Fibroblast of mammary gland (primary cell): Measurements from ENCODE around the gene NINL.

Experiments
- DNase-seq: peaks from one replicate; pipeline ENCODE4 v3.0.0-alpha.2; 2010; ENCODE audit warnings: low read depth
- H3K4me3 ChIP-seq: 2 replicates; pipeline ENCODE4 v1.5.1; 2011; ENCODE audit warnings: low read depth, mild to moderate bottlenecking, low read length, moderate library complexity; ENCODE audit not compliant: control insufficient read depth
- TF ChIP-seq, protein P1 (sequence below): conservative IDR thresholded peaks from 2 replicates; pipeline ENCODE4 v1.5.1; 2011; ENCODE audit warnings: low read depth, low read length, inconsistent platforms; ENCODE audit not compliant: control insufficient read depth, insufficient read depth

The NINL gene

DNA sequence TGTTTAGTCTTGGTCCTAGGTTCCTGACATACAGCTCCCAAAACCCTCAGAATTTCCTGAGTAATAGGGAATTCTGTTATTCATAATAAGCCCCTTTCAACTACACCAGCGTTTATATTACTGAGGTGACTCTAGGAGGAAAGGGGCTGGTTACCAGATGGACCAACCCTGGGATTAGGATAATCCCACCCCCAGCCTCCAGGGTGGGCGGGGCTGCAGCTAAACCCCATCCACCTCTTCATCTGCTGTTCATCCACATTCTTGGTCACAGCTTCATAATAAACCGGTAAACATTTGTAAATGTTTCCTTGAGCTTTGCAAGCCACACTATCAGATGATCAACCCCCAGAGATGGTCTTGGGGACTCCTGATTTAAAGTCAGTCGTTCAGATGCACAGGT, 38.3 kb downstream of the NINL start:
- no peak for DNase-seq
- TF ChIP-seq, protein P1, sequence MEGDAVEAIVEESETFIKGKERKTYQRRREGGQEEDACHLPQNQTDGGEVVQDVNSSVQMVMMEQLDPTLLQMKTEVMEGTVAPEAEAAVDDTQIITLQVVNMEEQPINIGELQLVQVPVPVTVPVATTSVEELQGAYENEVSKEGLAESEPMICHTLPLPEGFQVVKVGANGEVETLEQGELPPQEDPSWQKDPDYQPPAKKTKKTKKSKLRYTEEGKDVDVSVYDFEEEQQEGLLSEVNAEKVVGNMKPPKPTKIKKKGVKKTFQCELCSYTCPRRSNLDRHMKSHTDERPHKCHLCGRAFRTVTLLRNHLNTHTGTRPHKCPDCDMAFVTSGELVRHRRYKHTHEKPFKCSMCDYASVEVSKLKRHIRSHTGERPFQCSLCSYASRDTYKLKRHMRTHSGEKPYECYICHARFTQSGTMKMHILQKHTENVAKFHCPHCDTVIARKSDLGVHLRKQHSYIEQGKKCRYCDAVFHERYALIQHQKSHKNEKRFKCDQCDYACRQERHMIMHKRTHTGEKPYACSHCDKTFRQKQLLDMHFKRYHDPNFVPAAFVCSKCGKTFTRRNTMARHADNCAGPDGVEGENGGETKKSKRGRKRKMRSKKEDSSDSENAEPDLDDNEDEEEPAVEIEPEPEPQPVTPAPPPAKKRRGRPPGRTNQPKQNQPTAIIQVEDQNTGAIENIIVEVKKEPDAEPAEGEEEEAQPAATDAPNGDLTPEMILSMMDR: no peak
- H3K4me3 ChIP-seq: no peak overlapping the region

DNA sequence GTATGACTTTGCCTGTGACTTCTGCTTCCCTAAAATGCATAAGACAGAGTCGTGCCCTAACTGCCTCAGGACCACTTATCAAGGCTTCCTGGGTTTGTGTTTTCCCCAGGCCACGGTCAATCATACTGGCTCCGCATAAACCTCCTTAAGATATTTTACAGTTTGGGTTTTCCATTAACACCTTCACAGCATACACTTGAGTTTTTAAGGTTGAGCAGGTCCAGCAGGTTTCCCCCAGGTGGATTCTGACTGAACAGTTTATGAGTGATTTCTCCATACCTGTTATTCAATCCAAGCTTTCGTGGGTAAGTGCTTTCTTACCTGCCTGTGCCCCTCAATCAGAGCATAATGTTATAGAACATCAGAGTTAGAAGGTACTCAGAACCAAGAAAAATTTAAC, 39.3 kb downstream of the NINL start:
- no peak for DNase-seq
- TF ChIP-seq, protein P1: no peak
- no peak overlapping the region for H3K4me3 ChIP-seq

DNA sequence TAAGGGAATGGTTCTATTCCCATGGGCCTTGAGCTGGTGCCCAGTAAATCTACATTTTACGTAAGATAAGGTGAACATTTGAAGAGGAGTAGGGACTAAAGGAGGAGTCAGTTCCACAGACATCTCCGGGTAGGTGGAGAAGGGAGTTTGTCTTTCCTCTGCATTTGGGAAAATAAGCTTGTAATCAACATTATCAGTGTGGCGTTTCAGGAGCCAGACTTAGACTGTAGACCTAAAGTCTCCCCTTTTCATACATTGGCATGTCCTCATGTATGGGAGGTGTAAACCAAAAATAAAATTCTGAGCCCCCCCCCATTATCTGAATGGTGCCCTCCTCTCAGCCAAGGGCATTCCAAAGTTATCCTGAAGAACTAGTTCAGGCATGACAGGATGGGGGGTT, 40.2 kb downstream of the NINL start:
- H3K4me3 ChIP-seq: no peak overlapping the region
- no peak for DNase-seq
- TF ChIP-seq, protein P1: no peak

DNA sequence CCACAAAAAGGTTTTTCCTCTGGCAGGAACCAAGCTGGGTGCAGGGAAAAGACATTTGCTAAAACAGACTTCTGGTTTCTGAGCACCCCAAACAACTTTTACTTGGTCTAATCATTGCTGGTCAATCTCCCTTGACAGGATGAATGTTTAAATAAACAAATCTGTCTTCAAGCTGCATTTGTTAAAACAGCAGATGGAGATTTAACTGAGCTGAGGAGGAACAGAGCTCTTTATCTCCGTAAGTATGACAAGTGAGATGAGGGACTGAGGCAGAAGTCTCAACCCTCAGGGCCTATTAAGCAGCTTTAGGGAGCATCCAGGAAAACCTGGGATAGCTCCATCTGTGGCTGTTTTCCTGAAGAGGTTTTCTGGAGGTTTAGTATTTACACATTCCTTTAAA, 40.6 kb downstream of the NINL start:
- TF ChIP-seq, protein P1: no peak
- no peak for DNase-seq

DNA sequence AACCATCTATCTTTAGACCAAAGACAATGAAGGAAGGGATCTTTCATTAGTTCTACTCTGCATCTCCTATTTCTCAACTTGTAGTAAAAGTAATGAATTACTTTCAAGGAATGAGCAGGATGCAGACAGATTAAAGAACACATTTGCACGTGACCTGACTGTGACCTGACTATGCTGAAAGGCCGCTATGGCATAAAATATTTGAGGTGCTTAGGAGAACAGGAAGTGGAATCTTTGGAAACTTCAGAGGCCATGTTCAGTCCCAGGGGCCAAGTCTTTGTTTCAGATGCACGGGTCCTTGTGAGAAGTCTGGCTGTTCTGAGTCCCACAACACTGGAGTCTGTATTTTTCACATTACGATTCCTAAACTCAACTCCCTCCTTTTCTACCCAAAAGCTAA, 41.0 kb downstream of the NINL start:
- TF ChIP-seq, protein P1: no peak
- H3K4me3 ChIP-seq: no peak overlapping the region
- no peak for DNase-seq

More for the DNA sequence above, 40.6 kb downstream of the NINL start:
- no peak overlapping the region for H3K4me3 ChIP-seq

DNA sequence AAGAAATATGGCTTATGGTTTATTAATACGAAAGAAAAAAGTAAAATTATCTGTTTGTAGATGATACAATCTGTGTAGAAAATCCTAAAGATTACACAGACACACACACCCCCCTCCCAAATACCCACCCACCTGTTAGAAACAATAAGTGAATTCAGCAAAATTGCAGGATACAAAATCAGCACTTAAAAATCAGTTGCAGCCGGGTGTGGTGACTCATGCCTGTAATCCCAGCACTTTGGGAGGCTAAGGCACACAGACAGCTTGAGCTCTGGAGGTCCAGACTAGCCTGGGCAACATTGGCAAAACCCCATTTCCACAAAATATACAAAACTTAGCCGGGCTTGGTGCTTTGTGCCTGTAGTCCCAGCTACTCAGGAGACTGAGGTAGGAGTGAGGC, 42.3 kb downstream of the NINL start:
- DNase-seq: peak; percentile 74
- peak overlapping the region; percentile 47 for H3K4me3 ChIP-seq
- TF ChIP-seq, protein P1: no peak

DNA sequence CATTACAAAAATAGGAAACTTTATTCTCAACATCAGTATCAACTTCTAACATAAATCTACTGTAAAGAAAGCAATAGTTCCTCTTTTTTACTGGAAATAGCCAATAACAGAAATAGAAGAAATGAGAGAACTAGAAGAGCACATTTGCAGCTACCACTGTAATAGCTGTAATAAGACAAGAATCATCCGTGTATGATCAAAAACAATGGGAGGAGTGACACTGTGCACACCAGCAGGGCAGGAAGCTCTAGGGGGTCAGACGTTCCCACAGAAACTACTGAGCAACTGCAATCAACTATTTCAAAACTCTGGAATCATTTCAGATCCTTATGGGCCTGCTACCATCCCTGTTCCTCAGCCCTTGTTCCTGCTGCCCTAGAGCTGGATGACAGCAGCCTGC, 43.7 kb downstream of the NINL start:
- peak; percentile 77 for DNase-seq
- H3K4me3 ChIP-seq: no peak overlapping the region
- TF ChIP-seq, protein P1: no peak
